Epithelial cell of proximal tubule (primary cell): ENCODE measurements around the gene EIF2B4. TPM values are rescaled to one million over a fixed set of nuclear protein-coding genes. Genes with fewer than 3 reads are reported as not detected.

Experiments
- DNase-seq: peaks from one replicate; pipeline ENCODE4 v3.0.0-alpha.2; 2011; ENCODE audit warnings: low read depth
- H3K4me3 ChIP-seq: 2 replicates; pipeline ENCODE4 v1.5.1; 2011; ENCODE audit warnings: low read depth, mild to moderate bottlenecking, low read length
- CTCF ChIP-seq: conservative IDR thresholded peaks from 2 replicates; pipeline ENCODE4 v1.5.1; 2012; ENCODE audit warnings: low read depth, mild to moderate bottlenecking, low read length
- total RNA-seq: library from RNA; depleted of rRNA; stranded (reverse); fragments of >200 nt; gene quantifications from 2 replicates; pipeline ENCODE4 v1.2.3, GENCODE V29; 2015

EIF2B4 gene
- total RNA-seq, 1 donor from 2014 or later = 35.5 TPM

GRCh38 chr2:27407798-27408491 is 37.8 kb upstream of the EIF2B4 start:
- H3K4me3 ChIP-seq = peak overlapping the region; percentile 87
- no peak for DNase-seq
- TF ChIP-seq CTCF = peak; percentile 62

- TF ChIP-seq CTCF = no peak
- no peak overlapping the region for H3K4me3 ChIP-seq
- DNase-seq = no peak
Observed at GRCh38 chr2:27400348-27401135, 30.4 kb upstream of the EIF2B4 start.

GRCh38 chr2:27398962-27399361 is 28.8 kb upstream of the EIF2B4 start:
- no peak overlapping the region for H3K4me3 ChIP-seq
- TF ChIP-seq CTCF = no peak
- DNase-seq = no peak

GRCh38 chr2:27393225-27393624 is 23.1 kb upstream of the EIF2B4 start:
- no peak for DNase-seq
- no peak for TF ChIP-seq CTCF
- no peak overlapping the region for H3K4me3 ChIP-seq

- no peak for TF ChIP-seq CTCF
- no peak overlapping the region for H3K4me3 ChIP-seq
- DNase-seq = no peak
Observed at GRCh38 chr2:27390822-27391679, 20.9 kb upstream of the EIF2B4 start.

GRCh38 chr2:27381577-27382181 is 11.5 kb upstream of the EIF2B4 start:
- DNase-seq = no peak
- H3K4me3 ChIP-seq = no peak overlapping the region
- no peak for TF ChIP-seq CTCF
